Measurements from ENCODE around the gene COL28A1.

Gene COL28A1

DNA sequence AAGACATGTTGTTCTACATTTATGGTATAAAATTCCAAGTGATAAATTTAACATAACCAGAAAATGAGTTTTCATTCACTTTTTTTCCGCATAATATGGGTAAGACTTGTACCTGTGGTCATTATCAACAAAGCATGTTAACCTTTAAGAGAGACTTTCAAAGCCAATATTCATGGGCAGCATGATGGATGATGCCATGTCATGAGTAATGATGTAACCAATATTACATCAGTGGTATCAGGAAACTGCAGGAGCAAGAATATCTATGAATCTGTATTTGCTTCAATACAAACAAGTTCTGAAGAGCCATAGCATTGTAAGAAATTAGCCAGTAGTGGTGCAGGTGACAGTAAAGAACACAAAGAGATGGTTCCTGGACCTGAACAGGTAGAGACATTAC is 226.5 kb downstream of the COL28A1 start:
- Mint-ChIP-seq H3K27ac (no peak overlapping the region), H3K4me1 (ENCODE audit: low read depth in 2 of 2) (no peaks in the 10 kb centered on the region), H3K27me3 (peaks cover 11 to 22% of the 10 kb centered on the region in 2 donors), H3K9me3 (no peaks in the 10 kb centered on the region), H3K4me3 (no peak overlapping the region), H3K36me3 (ENCODE audit: insufficient read depth) (no peaks in the 10 kb centered on the region)
- no peak for ATAC-seq (replicated peaks)
- no peak for DNase-seq
